ENCODE data around the gene TSHZ2.

DNA sequence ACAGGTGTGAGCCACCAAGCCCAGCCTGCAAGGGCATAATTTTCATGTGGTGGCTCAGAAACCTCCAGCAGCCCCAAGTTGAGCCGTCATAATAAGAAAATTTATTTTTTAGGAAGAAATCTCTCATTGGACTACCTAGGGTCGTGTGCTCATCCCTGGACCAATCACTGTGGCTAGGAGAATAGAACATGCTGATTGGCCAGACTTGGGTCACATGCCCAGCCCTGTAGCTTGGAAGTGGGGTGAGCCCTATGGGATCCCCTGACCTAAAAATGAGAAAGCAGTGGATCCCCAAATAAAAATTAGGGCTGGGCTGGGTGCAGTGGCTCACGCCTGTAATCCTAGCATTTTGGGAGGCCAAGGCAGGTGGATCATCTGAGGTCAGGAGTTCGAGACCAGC lies 466.2 kb downstream of the TSHZ2 start:
- TF ChIP-seq, protein P1, sequence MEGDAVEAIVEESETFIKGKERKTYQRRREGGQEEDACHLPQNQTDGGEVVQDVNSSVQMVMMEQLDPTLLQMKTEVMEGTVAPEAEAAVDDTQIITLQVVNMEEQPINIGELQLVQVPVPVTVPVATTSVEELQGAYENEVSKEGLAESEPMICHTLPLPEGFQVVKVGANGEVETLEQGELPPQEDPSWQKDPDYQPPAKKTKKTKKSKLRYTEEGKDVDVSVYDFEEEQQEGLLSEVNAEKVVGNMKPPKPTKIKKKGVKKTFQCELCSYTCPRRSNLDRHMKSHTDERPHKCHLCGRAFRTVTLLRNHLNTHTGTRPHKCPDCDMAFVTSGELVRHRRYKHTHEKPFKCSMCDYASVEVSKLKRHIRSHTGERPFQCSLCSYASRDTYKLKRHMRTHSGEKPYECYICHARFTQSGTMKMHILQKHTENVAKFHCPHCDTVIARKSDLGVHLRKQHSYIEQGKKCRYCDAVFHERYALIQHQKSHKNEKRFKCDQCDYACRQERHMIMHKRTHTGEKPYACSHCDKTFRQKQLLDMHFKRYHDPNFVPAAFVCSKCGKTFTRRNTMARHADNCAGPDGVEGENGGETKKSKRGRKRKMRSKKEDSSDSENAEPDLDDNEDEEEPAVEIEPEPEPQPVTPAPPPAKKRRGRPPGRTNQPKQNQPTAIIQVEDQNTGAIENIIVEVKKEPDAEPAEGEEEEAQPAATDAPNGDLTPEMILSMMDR (IDR thresholded peaks at IDR 0.05) = no peak
- TF ChIP-seq POLR2A (IDR thresholded peaks at IDR 0.05) = no peak

Measured in heart left ventricle (tissue), 13 donors.